Loucy (cell line): ENCODE results near the gene RPL13.

ENCODE experiments used
- H2AFZ ChIP-seq: fragments of 200-600 bp; sonication (generic); 2 replicates; pipeline ENCODE4 v1.6.0; 2016; ENCODE audit warnings: antibody characterized with exemption, mild to moderate bottlenecking, low read length, moderate library complexity
- H3F3A ChIP-seq: fragments of 200-600 bp; 2 replicates; pipeline ENCODE4 v1.6.0; 2016; ENCODE audit warnings: antibody characterized with exemption, low read depth, mild to moderate bottlenecking
- H3K27me3 ChIP-seq: fragments of 200-600 bp; sonication (generic); 2 replicates; pipeline ENCODE4 v1.6.1; 2014; ENCODE audit warnings: low read length, mild to moderate bottlenecking; ENCODE audit not compliant: insufficient read depth, poor library complexity, severe bottlenecking
- H3K36me3 ChIP-seq: fragments of 200-600 bp; sonication (generic); 2 replicates; pipeline ENCODE4 v1.6.1; 2016; ENCODE audit warnings: low read length; ENCODE audit not compliant: insufficient read depth
- H3K4me1 ChIP-seq: fragments of 200-600 bp; sonication (generic); 2 replicates; pipeline ENCODE4 v1.5.1; 2014; ENCODE audit warnings: low read length, mild to moderate bottlenecking; ENCODE audit not compliant: insufficient read depth, poor library complexity, severe bottlenecking
- H3K4me2 ChIP-seq: fragments of 200-600 bp; sonication (generic); 2 replicates; pipeline ENCODE4 v1.6.0; 2014; ENCODE audit warnings: antibody characterized with exemption, low read length, low read depth, mild to moderate bottlenecking; ENCODE audit not compliant: poor library complexity, severe bottlenecking
- H3K4me3 ChIP-seq: fragments of 200-600 bp; sonication (generic); 2 replicates; pipeline ENCODE4 v1.5.1; 2014; ENCODE audit warnings: low read length, mild to moderate bottlenecking, mixed read lengths; ENCODE audit not compliant: poor library complexity, severe bottlenecking
- H3K79me2 ChIP-seq: fragments of 200-600 bp; sonication (generic); 2 replicates; pipeline ENCODE4 v1.6.1; 2014; ENCODE audit warnings: low read length; ENCODE audit not compliant: insufficient read depth
- H3K9ac ChIP-seq: fragments of 200-600 bp; sonication (generic); 2 replicates; pipeline ENCODE4 v1.6.0; 2014; ENCODE audit warnings: mild to moderate bottlenecking, low read depth, low read length, moderate library complexity; ENCODE audit not compliant: poor library complexity, severe bottlenecking
- H3K9me2 ChIP-seq: fragments of 200-600 bp; sonication (generic); replicated peaks from 2 replicates; pipeline ENCODE4 v1.6.1; 2016; ENCODE audit warnings: low read depth, low read length, mixed read lengths
- H3K9me3 ChIP-seq: fragments of 200-600 bp; sonication (generic); 2 replicates; pipeline ENCODE4 v1.6.1; 2014; ENCODE audit warnings: mild to moderate bottlenecking, antibody characterized with exemption, low read length, low read depth; ENCODE audit not compliant: insufficient read depth
- H4K20me1 ChIP-seq: fragments of 200-600 bp; sonication (generic); 2 replicates; pipeline ENCODE4 v1.6.0; 2014; ENCODE audit warnings: antibody characterized with exemption, low read length, mild to moderate bottlenecking; ENCODE audit not compliant: insufficient read depth, poor library complexity, severe bottlenecking
- EZH2phosphoT487 ChIP-seq: fragments of 200-600 bp; IDR thresholded peaks from 2 replicates; pipeline ENCODE4 v1.6.1; 2018; ENCODE audit warnings: antibody characterized with exemption, mild to moderate bottlenecking, moderate library complexity, borderline replicate concordance
- TF ChIP-seq, protein P1 (sequence below): fragments of 200-600 bp; sonication (generic); conservative IDR thresholded peaks from 2 replicates; pipeline ENCODE4 v1.5.1; 2014; ENCODE audit warnings: mild to moderate bottlenecking, antibody characterized with exemption, low read length

RPL13 gene

DNA sequence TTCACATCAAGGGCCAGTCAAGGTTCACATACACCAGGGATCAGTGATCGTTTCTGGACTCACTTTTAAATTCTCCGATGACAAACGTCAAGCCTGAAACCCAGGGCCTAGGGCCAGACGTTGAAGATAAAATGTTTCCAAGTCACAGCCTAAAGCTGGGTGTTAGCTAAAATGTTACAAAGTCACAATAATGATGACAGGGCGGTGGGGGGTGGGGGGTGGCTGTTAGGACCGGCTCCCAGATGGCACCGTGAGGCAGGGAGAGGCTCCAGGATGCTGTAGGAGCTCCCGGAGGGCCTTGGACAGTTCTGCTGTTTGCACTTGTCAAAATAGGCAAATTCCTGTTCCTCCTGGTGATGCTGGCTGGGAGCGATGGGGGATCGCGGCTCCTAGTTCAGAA, 16.4 kb upstream of the RPL13 start:
- Histone ChIP-seq H3K9ac (no peak overlapping the region), H4K20me1 (no peaks in the 10 kb centered on the region), H3K9me3 (no peaks in the 10 kb centered on the region), H3K4me2 (no peak overlapping the region), H3K36me3 (no peaks in the 10 kb centered on the region), H2AFZ (no peak overlapping the region), H3K79me2 (no peaks in the 10 kb centered on the region), H3K27me3 (no peaks in the 10 kb centered on the region), H3K9me2 (no peaks in the 10 kb centered on the region), H3F3A (no peaks in the 10 kb centered on the region), H3K4me1 (no peaks in the 10 kb centered on the region), H3K4me3 (no peak overlapping the region)
- TF ChIP-seq EZH2phosphoT487 = no peak
- TF ChIP-seq, protein P1, sequence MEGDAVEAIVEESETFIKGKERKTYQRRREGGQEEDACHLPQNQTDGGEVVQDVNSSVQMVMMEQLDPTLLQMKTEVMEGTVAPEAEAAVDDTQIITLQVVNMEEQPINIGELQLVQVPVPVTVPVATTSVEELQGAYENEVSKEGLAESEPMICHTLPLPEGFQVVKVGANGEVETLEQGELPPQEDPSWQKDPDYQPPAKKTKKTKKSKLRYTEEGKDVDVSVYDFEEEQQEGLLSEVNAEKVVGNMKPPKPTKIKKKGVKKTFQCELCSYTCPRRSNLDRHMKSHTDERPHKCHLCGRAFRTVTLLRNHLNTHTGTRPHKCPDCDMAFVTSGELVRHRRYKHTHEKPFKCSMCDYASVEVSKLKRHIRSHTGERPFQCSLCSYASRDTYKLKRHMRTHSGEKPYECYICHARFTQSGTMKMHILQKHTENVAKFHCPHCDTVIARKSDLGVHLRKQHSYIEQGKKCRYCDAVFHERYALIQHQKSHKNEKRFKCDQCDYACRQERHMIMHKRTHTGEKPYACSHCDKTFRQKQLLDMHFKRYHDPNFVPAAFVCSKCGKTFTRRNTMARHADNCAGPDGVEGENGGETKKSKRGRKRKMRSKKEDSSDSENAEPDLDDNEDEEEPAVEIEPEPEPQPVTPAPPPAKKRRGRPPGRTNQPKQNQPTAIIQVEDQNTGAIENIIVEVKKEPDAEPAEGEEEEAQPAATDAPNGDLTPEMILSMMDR = no peak

GRCh38 chr16:89544713-89545043, 15.8 kb upstream of the RPL13 start:
- Histone ChIP-seq H3K9me2 (no peaks in the 10 kb centered on the region), H3K4me1 (no peaks in the 10 kb centered on the region), H2AFZ (no peak overlapping the region), H3K4me2 (no peak overlapping the region), H3K36me3 (no peaks in the 10 kb centered on the region), H3K4me3 (no peak overlapping the region), H3K9me3 (no peaks in the 10 kb centered on the region), H3K79me2 (no peaks in the 10 kb centered on the region), H4K20me1 (no peaks in the 10 kb centered on the region), H3F3A (no peaks in the 10 kb centered on the region), H3K9ac (no peak overlapping the region), H3K27me3 (no peaks in the 10 kb centered on the region)
- no peak for TF ChIP-seq EZH2phosphoT487
- TF ChIP-seq, protein P1 = no peak

- H3K79me2 ChIP-seq = no peaks in the 10 kb centered on the region
- no peak overlapping the region for H3K4me2 ChIP-seq
Measured at GRCh38 chr16:89545044-89545830, 15.2 kb upstream of the RPL13 start.

More at GRCh38 chr16:89545044-89545830, 15.2 kb upstream of the RPL13 start:
- Histone ChIP-seq H3K9me3 (no peaks in the 10 kb centered on the region), H3K4me3 (no peak overlapping the region), H2AFZ (no peak overlapping the region), H3F3A (no peaks in the 10 kb centered on the region), H3K9ac (no peak overlapping the region), H3K27me3 (no peaks in the 10 kb centered on the region), H3K36me3 (no peaks in the 10 kb centered on the region), H4K20me1 (no peaks in the 10 kb centered on the region), H3K9me2 (no peaks in the 10 kb centered on the region), H3K4me1 (no peaks in the 10 kb centered on the region)
- TF ChIP-seq, protein P1 = no peak
- TF ChIP-seq EZH2phosphoT487 = no peak
